GM12873 (cell line): ENCODE data around the gene CEBPB.

Source experiments
- CTCF ChIP-seq: IDR thresholded peaks from 2 replicates; pipeline ENCODE4 v1.5.1; 2012; ENCODE audit warnings: low read depth, mild to moderate bottlenecking, moderate library complexity, low read length, control low read depth; ENCODE audit not compliant: insufficient read depth; ENCODE audit errors: missing control alignments

CEBPB gene

GRCh38 chr20:50190251-50191064 lies at the start of gene CEBPB:
CEBPB (plus strand) TSS chr20:50190830; CDS start chr20:50191034, 204 bp downstream.
- TF ChIP-seq CTCF = peak; percentile 67

GRCh38 chr20:50141018-50141675 lies 49.5 kb upstream of the CEBPB start:
- TF ChIP-seq CTCF = no peak

- TF ChIP-seq CTCF = no peak
Measured at GRCh38 chr20:50141811-50142561, 48.6 kb upstream of the CEBPB start.

- TF ChIP-seq CTCF = no peak
Measured at GRCh38 chr20:50142812-50143211, 47.8 kb upstream of the CEBPB start.

GRCh38 chr20:50144362-50144761 lies 46.3 kb upstream of the CEBPB start:
- TF ChIP-seq CTCF = no peak

GRCh38 chr20:50145566-50145965 lies 45.1 kb upstream of the CEBPB start:
- no peak for TF ChIP-seq CTCF

- TF ChIP-seq CTCF = no peak
Measured at GRCh38 chr20:50146214-50146613, 44.4 kb upstream of the CEBPB start.
